IMR-90 (cell line): ENCODE measurements around the gene NOX4.
"Not testable (repeated sequence)": the region's sequence is repeated elsewhere in the genome, so short reads cannot be mapped to it uniquely, and the experiment has no call there.

Source experiments
- MXI1 ChIP-seq: IDR thresholded peaks from 2 replicates; pipeline ENCODE4 v1.6.1; 2012; ENCODE audit warnings: low read depth, mild to moderate bottlenecking, low read length, moderate library complexity, borderline replicate concordance
- POLR2A ChIP-seq: IDR thresholded peaks from 2 replicates; pipeline ENCODE4 v1.6.1; 2012; ENCODE audit warnings: mild to moderate bottlenecking, low read depth, low read length
- RFX5 ChIP-seq: IDR thresholded peaks from 2 replicates; pipeline ENCODE4 v1.8.0; 2012; ENCODE audit warnings: low read depth, mild to moderate bottlenecking, low read length, moderate library complexity
- SMC3 ChIP-seq: fragments of 150-350 bp; IDR thresholded peaks from 2 replicates; pipeline ENCODE4 v1.6.1; 2016; ENCODE audit warnings: low read depth, mild to moderate bottlenecking, antibody characterized with exemption, low read length, moderate library complexity
- TF ChIP-seq, protein P1 (sequence below): conservative IDR thresholded peaks from 2 replicates; pipeline ENCODE4 v1.5.1; 2012; ENCODE audit warnings: mild to moderate bottlenecking, low read depth, low read length, improper control_type of control experiment
- TF ChIP-seq, protein P2 (sequence below): fragments of 150-350 bp; IDR thresholded peaks from 2 replicates; pipeline ENCODE4 v1.6.1; 2017; ENCODE audit warnings: mild to moderate bottlenecking, antibody characterized with exemption, low read length, low read depth
- TF ChIP-seq, protein P3 (sequence below): fragments of 150-350 bp; IDR thresholded peaks from 2 replicates; pipeline ENCODE4 v1.6.1; 2016; ENCODE audit warnings: low read depth, mild to moderate bottlenecking, low read length, moderate library complexity, borderline replicate concordance

DNA sequence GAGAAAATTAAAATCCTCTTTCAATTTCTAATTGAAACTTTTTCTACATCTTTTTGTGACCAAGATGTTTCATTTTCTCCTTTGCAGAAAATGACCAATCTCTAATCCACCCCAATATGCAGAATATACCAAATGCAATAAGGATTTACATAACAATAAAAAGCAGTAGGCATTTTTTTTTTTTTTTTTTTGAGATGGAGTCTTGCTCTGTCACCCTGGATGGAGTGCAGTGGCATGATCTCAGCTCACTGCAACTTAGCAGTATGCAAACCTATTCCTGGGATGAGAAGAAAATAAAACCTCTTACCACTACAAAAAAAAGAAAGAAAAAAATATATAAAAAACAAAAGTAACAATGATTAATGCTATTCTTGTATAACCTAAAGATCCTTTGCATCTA is 132.0 kb downstream of the NOX4 start:
- TF ChIP-seq, protein P1, sequence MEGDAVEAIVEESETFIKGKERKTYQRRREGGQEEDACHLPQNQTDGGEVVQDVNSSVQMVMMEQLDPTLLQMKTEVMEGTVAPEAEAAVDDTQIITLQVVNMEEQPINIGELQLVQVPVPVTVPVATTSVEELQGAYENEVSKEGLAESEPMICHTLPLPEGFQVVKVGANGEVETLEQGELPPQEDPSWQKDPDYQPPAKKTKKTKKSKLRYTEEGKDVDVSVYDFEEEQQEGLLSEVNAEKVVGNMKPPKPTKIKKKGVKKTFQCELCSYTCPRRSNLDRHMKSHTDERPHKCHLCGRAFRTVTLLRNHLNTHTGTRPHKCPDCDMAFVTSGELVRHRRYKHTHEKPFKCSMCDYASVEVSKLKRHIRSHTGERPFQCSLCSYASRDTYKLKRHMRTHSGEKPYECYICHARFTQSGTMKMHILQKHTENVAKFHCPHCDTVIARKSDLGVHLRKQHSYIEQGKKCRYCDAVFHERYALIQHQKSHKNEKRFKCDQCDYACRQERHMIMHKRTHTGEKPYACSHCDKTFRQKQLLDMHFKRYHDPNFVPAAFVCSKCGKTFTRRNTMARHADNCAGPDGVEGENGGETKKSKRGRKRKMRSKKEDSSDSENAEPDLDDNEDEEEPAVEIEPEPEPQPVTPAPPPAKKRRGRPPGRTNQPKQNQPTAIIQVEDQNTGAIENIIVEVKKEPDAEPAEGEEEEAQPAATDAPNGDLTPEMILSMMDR: not testable (repeated sequence)
- not testable (repeated sequence) for TF ChIP-seq MXI1, POLR2A, SMC3, RFX5
- TF ChIP-seq, protein P2, sequence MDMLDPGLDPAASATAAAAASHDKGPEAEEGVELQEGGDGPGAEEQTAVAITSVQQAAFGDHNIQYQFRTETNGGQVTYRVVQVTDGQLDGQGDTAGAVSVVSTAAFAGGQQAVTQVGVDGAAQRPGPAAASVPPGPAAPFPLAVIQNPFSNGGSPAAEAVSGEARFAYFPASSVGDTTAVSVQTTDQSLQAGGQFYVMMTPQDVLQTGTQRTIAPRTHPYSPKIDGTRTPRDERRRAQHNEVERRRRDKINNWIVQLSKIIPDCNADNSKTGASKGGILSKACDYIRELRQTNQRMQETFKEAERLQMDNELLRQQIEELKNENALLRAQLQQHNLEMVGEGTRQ: not testable (repeated sequence)
- TF ChIP-seq, protein P3, sequence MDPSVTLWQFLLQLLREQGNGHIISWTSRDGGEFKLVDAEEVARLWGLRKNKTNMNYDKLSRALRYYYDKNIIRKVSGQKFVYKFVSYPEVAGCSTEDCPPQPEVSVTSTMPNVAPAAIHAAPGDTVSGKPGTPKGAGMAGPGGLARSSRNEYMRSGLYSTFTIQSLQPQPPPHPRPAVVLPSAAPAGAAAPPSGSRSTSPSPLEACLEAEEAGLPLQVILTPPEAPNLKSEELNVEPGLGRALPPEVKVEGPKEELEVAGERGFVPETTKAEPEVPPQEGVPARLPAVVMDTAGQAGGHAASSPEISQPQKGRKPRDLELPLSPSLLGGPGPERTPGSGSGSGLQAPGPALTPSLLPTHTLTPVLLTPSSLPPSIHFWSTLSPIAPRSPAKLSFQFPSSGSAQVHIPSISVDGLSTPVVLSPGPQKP: not testable (repeated sequence)
